GM13976 (cell line): ENCODE data around the gene HACD3.

Experiments
- DNase-seq: peaks from one replicate; pipeline ENCODE4 v3.0.0; 2012; ENCODE audit warnings: low spot score
- in situ Hi-C: fragments of 300-500 bp; cut with MboI; formaldehyde crosslinking; loops from one replicate; pipeline ENCODE4 v1.12.0; 2022; ENCODE audit warnings: low sequenced_read_pairs, mixed read lengths, inconsistent platforms; ENCODE audit not compliant: unreplicated experiment
- TF ChIP-seq, protein P1 (sequence below): IDR thresholded peaks from 2 replicates; pipeline ENCODE4 v1.5.1; 2012; ENCODE audit warnings: borderline replicate concordance, mild to moderate bottlenecking; ENCODE audit not compliant: insufficient read depth; ENCODE audit errors: extremely low read depth, missing control alignments, control extremely low read depth

HACD3 gene

DNA sequence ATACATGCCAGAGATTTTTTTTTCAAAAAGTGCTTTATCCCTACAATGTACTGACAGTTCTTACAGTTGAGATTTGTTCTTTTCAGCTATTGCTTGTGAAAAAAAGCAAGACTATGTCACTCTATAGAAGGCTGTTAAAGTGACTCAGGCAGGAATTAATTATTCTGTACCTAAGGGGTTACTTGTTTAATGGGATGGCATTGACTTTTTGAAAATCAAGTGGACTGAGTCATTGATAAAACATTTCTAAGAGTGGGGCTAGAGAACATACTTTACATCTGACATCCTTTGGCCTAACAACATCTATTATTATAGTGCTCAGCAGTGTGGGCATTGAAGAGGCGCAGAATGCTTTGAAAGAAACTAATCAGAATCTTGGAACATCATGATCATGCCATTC, 46.4 kb downstream of the HACD3 start:
- in situ Hi-C loops, result no loop called here
- TF ChIP-seq, protein P1, sequence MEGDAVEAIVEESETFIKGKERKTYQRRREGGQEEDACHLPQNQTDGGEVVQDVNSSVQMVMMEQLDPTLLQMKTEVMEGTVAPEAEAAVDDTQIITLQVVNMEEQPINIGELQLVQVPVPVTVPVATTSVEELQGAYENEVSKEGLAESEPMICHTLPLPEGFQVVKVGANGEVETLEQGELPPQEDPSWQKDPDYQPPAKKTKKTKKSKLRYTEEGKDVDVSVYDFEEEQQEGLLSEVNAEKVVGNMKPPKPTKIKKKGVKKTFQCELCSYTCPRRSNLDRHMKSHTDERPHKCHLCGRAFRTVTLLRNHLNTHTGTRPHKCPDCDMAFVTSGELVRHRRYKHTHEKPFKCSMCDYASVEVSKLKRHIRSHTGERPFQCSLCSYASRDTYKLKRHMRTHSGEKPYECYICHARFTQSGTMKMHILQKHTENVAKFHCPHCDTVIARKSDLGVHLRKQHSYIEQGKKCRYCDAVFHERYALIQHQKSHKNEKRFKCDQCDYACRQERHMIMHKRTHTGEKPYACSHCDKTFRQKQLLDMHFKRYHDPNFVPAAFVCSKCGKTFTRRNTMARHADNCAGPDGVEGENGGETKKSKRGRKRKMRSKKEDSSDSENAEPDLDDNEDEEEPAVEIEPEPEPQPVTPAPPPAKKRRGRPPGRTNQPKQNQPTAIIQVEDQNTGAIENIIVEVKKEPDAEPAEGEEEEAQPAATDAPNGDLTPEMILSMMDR, result no peak
- no peak for DNase-seq

DNA sequence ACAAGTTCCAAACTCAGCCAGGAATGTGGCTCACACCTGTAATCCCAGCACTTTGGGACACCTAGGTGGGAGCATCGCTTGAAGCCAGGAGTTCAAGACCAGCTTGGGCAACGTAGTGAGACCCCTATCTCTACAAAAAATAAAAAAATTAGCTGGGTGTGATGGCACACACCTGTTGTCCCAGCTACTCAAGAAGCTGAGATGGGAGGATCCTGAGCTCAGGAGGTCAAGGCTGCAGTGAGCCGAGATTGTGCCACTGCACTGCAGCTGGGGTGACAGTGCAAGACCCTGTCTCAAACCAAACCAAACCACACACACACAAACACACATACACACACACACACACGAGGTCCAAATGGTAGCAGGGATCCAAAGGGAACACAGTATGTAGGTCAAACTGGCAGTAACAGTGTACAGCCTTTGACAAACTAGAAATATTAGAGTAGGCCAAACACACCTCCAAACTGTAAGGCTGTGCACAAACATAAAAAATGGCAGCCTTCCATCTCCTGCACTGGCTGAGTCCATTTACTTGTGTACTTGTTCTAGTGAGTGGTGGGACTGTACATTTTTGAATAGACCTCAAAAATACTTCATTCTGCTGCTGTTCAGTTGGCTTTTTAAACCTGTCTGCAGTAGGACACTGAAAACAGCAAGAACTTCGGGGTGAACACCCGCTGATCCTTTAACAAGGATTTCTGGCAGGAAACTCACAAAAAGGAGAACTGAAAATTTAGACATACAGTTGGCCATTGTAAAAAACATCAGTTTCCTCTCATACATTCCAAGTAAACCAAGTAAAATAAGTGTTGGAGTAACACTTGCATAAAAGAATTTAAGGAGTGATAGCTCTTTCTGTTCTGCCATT, 47.1 kb downstream of the HACD3 start:
- TF ChIP-seq, protein P1, result no peak
- in situ Hi-C loops, result no loop called here
- no peak for DNase-seq

DNA sequence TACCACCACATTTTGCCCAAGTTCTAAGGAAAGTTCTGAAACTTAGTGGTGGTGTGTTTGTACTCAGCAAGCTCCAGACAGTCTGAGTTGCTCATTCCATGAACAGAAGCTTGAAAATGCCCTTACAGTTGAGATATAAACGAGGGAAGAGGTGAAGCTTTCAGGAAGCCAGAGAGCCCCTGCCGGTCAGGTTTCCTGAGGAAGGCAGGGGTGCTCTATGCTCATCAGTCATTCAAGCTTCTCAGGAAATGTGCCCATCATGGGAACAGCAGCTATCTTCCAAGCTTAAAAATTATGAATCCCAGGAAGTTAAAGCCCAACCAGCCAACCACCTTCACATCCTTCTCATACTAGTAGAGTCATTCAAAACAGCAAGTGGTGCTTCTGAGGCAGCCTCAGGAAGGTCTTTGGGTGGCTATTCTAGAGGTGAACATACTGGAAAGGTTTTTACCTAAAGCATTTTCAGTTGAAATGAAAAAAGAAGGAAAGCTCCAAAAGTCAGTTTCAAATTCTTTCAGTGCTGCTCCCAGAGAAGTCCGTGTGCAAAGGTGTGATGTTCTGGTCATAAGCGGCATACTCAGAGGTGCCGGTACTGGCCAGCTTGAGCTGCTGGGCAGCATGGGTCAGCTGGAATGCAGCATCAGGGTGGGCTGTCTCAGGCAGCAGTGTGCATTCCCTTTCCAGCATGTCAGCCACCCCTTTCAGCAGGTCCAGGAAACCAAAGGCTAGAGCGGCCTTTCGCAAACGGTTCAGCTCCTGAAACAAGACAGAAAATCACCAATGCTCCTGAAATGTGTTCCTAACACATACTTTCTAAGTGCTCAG, 48.9 kb downstream of the HACD3 start:
- TF ChIP-seq, protein P1, result no peak
- in situ Hi-C loops, result no loop called here
- no peak for DNase-seq

DNA sequence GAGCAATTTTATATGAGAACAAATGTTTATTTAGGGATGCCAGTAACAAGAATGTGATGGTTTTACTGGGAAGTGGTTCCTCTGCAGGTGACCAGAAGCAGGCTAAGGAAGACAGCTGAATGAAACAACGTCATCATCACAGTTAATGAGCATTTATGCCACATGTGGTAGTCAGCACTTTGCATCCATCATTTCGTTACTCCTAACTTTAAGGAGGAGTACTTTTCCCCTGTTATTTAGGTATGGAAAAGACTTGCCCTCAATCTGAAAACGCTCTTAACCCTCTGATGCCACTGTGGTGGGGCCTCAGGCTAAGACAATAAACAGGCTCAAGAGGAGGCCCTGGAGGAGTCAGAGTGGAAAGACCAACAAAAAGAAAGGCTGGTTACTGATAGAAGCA, 49.5 kb downstream of the HACD3 start:
- in situ Hi-C loops, result no loop called here
- no peak for DNase-seq
- TF ChIP-seq, protein P1, result no peak

DNA sequence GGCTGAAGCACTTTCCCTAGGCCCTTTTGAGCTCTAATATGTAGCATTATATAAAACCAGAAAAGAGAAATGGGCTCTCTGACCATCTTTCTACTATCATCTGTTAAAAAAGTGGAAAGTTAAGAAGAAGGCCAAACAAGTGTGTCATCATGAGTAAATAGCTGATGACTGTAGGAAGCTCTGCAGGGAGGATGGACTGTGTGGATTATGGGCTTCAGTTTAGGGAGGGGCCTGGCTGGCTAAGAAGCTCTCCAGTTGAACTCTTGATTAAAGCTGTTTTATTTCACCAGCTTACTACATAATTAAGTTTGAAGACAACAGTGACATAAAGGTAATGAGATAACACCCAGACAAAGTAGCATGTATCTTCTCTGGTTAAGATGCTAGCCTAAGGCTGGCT, 50.0 kb downstream of the HACD3 start:
- TF ChIP-seq, protein P1, result no peak
- no peak for DNase-seq
- in situ Hi-C loops, result no loop called here

DNA sequence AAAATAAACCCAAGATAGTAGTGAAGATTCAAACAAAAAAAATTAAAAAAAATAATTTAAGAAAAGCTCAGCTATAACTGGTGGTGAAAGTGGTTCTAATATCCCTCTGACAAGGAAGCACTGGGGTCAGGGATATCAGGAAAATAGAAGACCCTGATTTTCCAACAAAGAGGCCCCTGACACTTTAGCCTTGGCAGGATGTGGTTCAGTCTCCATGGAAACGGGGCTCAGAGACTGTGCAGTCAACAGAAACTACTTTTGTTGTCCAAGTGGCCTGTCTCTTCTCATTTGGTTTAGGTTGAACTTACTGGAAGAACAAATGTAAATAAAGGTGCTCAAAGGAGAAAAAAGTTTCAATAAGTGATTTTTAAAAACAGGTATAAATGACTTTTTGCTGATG, 53.4 kb downstream of the HACD3 start:
- in situ Hi-C loops, result no loop called here
- peak; percentile 55 for DNase-seq
- TF ChIP-seq, protein P1, result no peak
